Prostate gland (tissue), 2 donors: Measurements from ENCODE around the gene CHRND. TPM values are rescaled to one million over a fixed set of nuclear protein-coding genes. Genes with fewer than 3 reads are reported as not detected.

ENCODE experiments used
- DNase-seq: peaks from one replicate; pipeline ENCODE4 v3.0.0-alpha.2; 2019; ENCODE audit warnings: low spot score
- H3K27ac ChIP-seq, 2 donors: fragments of 200-600 bp; sonication (generic); 2 replicates each; pipeline ENCODE4 v1.5.1; 2017 to 2019
- H3K27me3 ChIP-seq: fragments of 200-600 bp; sonication (generic); replicated peaks from 2 replicates; pipeline ENCODE4 v1.5.1; 2019; ENCODE audit not compliant: insufficient read depth
- H3K36me3 ChIP-seq, 2 donors: fragments of 200-600 bp; sonication (generic); 1 replicate in 1 of 2; 2 replicates in 1 of 2; pipeline versions ENCODE4 v1.5.1 to v1.8.1; 2017 to 2019
- H3K4me1 ChIP-seq: fragments of 200-600 bp; sonication (generic); replicated peaks from 2 replicates; pipeline ENCODE4 v1.5.1; 2019
- H3K4me3 ChIP-seq, 2 donors: fragments of 200-600 bp; sonication (generic); 2 replicates each; pipeline ENCODE4 v1.5.1; 2017 to 2019
- H3K9me3 ChIP-seq: fragments of 200-600 bp; sonication (generic); 2 replicates; pipeline ENCODE4 v1.5.1; 2017
- POLR2A ChIP-seq: fragments of 450-650 bp; IDR thresholded peaks from one replicate; pipeline ENCODE4 v1.6.1; 2016; ENCODE audit warnings: antibody characterized with exemption, mild to moderate bottlenecking
- POLR2AphosphoS5 ChIP-seq: sonication (generic); formaldehyde crosslinking; IDR thresholded peaks from one replicate; pipeline ENCODE4 v1.6.1; 2017; ENCODE audit warnings: antibody characterized with exemption
- WGBS: methylation state at CpG from one replicate; pipeline ENCODE4 v1.1.5; 2018; 5-methylcytosine and 5-hydroxymethylcytosine counted together
- intact Hi-C: fragments of 100-400 bp; cut with DNase I; formaldehyde crosslinking; loops from one replicate; pipeline ENCODE4 v1.14.2; 2022
- total RNA-seq, 2 donors: library from RNA; depleted of rRNA; stranded (reverse); fragments of >200 nt; gene quantifications; one replicate each; pipeline ENCODE4 v1.1.0, GENCODE V29; 2016
- TF ChIP-seq, protein P1 (sequence below), 4 experiments: fragments of 200-600 bp in 2 of 4; fragments of 450-650 bp in 2 of 4; sonication (generic) in 2 of 4; IDR thresholded peaks; 1 replicate in 3 of 4; 2 replicates in 1 of 4; pipeline ENCODE4 v1.5.1; 2016 to 2019; ENCODE audit warnings: antibody characterized with exemption in 4 of 4, mild to moderate bottlenecking in 2 of 4, moderate library complexity in 2 of 4

The CHRND gene
- total RNA-seq: 1 to 10 TPM in 1 of 2 donors, under 1 TPM in 1; 0.34 to 1.4 TPM

DNA sequence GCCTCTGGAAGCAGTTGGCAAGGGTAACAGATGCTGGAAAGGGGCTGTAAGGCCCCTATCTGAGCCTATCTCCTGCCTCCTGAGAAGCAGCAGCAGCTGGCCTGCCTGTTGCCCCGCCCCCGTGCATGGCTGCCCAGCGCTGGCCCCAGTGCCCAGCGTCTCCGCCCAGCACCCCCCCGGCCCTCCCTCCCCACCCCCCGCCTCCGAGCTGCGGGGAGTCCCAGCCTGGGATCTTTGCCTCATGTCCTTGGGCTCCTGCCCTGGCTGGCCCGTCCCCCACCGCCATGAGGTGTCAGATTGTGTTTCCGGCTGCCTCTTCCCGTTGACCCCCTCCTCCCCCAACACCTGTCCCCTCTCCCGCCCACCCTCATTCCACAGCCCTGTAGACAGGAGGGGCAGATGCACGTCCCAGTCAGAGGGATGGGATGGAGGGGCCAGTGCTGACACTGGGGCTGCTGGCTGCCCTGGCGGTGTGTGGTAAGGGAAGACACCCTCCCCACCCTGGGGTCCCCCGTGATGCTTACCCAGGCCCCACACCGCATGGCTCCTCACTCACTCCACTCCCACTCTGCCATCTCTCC, at the start of gene CHRND:
CHRND (plus strand) TSS at position 370 of the 581 bp plus-strand sequence; CDS start at position 426, 56 bp downstream.
- Histone ChIP-seq H3K9me3 (no peaks in the 10 kb centered on the region), H3K4me1 (peaks cover 9% of the 10 kb centered on the region), H3K27ac (no peak within 1 kb of the TSS), H3K4me3 (no peak within 1 kb of the TSS), H3K27me3 (peaks cover 23% of the 10 kb centered on the region), H3K36me3 (no peaks in the 10 kb centered on the region)
- DNase-seq: no peak
- TF ChIP-seq, protein P1, sequence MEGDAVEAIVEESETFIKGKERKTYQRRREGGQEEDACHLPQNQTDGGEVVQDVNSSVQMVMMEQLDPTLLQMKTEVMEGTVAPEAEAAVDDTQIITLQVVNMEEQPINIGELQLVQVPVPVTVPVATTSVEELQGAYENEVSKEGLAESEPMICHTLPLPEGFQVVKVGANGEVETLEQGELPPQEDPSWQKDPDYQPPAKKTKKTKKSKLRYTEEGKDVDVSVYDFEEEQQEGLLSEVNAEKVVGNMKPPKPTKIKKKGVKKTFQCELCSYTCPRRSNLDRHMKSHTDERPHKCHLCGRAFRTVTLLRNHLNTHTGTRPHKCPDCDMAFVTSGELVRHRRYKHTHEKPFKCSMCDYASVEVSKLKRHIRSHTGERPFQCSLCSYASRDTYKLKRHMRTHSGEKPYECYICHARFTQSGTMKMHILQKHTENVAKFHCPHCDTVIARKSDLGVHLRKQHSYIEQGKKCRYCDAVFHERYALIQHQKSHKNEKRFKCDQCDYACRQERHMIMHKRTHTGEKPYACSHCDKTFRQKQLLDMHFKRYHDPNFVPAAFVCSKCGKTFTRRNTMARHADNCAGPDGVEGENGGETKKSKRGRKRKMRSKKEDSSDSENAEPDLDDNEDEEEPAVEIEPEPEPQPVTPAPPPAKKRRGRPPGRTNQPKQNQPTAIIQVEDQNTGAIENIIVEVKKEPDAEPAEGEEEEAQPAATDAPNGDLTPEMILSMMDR (IDR thresholded peaks at IDR 0.05): no peak
- TF ChIP-seq POLR2AphosphoS5 (no peak), POLR2A (no peak)
- WGBS: 9% methylated on average over 16 of the region's 18 CpGs
- intact Hi-C loops: no loop called here

DNA sequence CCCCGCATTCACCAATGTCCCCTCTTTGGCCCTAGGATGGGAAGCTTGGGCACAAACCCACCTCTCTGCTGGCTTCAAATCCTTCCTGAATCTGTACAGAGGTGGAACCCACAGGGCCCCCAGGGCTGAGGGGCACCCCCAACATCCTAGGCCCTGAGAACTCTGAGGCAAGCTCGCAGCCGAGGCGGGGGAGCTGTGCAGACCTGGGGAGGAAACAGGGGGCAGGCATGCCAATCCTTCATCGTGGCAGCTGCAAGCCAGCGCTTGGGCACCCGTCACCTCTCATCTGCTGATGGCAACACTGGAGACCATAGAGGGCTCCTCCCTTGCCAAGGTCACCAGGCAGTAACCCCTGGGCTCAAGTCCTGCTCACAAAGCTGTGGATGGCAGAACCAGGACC, 49.2 kb upstream of the CHRND start:
- Histone ChIP-seq H3K27me3 (no peaks in the 10 kb centered on the region), H3K4me1 (no peaks in the 10 kb centered on the region), H3K27ac (no peak overlapping the region), H3K36me3 (no peaks in the 10 kb centered on the region), H3K4me3 (no peak overlapping the region), H3K9me3 (no peaks in the 10 kb centered on the region)
- TF ChIP-seq POLR2A (no peak), POLR2AphosphoS5 (no peak)
- TF ChIP-seq, protein P1 (IDR thresholded peaks at IDR 0.05): no peak
- DNase-seq: no peak
- WGBS: 89% methylated on average over 7 of the region's 7 CpGs
- intact Hi-C loops: no loop called here

DNA sequence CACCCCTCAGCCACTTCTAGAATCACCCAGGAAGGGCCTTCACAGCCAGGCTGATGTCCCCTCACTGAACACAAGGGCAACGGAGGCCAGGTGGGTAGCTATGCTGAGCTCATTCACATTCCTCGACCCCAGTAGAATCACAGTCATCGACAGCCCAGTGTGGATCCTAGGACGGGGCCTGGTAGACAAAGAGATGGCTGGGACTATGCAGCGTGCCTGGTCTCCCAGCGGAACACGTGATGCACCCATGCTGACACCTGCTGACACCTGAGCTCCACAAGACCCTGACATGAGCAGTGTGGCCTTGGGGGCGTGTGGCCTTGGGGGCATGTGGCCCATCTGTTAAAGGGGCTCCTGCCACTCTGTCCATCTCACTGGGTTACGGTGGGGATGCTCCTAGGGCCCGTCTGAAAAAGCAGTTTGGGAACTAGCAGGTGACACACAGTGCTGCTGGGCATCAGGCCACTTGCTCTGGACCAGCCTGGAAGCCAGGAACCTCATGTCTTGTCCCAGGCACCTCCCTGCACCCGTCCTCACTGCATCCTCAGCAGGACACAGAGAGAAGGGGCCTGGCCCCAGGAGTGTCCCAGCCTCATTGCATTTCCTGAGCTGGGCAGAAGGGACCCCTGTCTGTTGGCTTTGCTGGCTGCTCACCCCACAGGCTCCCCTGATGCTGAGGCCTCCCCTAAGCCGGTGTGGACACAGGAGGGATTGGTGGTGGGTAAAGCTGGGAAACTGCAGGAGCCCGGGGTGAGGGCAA, 48.0 kb upstream of the CHRND start:
- Histone ChIP-seq H3K4me1 (no peaks in the 10 kb centered on the region), H3K9me3 (no peaks in the 10 kb centered on the region), H3K27me3 (no peaks in the 10 kb centered on the region), H3K36me3 (no peaks in the 10 kb centered on the region), H3K4me3 (no peak overlapping the region), H3K27ac (no peak overlapping the region)
- TF ChIP-seq POLR2AphosphoS5 (no peak), POLR2A (no peak)
- TF ChIP-seq, protein P1 (IDR thresholded peaks at IDR 0.05): no peak
- 94% methylated on average over 10 of the region's 13 CpGs for WGBS
- intact Hi-C loops: no loop called here
- DNase-seq: no peak

DNA sequence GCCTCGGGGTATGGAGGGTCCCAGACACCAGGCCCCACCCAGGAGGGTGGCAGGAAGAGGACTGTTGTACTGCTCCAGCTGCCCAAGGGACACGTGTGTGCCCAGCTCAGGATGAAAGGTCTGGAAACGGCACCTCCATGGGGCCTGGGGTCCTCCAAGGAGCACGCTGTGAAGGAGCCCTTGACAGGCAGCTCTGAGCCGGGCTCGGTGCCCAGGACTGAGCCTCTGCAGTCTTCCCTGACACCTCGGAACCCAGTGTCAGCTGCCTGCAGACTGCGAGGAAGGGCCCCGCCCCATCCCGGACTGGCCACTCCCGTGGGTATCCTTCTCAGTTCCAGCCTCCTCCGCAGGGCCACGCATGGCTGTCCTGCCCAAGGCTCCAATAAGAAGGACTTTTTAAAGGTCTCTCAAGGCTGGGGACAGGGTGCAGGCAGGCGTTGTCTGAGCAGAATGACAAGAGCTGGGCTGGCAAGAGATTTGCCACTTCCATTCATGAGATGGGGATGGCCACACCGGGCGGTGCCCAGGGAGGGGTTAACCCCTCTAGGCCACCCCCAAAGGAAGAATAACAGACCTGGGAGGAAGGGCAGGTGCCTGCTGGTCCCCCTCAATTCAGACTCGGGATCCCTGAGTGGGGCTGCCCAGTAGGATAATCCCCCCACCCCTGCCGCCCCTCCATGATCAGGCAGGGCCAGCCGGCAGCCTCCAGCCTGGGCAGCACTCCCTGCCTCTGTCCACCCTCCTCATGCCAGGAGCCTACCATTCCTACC, 47.2 kb upstream of the CHRND start:
- Histone ChIP-seq H3K36me3 (no peaks in the 10 kb centered on the region), H3K4me1 (no peaks in the 10 kb centered on the region), H3K27ac (no peak overlapping the region), H3K4me3 (no peak overlapping the region), H3K9me3 (no peaks in the 10 kb centered on the region), H3K27me3 (peaks cover 3% of the 10 kb centered on the region)
- no peak for DNase-seq
- TF ChIP-seq, protein P1 (IDR thresholded peaks at IDR 0.05): no peak
- TF ChIP-seq POLR2AphosphoS5: no peak
- no peak for TF ChIP-seq POLR2A
- intact Hi-C loops: no loop called here
- WGBS: 69% methylated on average over 18 of the region's 19 CpGs
